H1 (cell line): ENCODE data around the gene OLFML2B. TPM values are rescaled to one million over a fixed set of nuclear protein-coding genes. Genes with fewer than 3 reads are reported as not detected.

Source experiments
- CTCF ChIA-PET: fragments of 300-600 bp; sonication (Branson Sonifier 250); formaldehyde crosslinking; loops from one replicate; lab custom pipeline; 2021; ENCODE audit not compliant: partially characterized antibody; lab: Charles Lee
- POLR2A ChIA-PET: fragments of 300-600 bp; sonication (Branson Sonifier 250); formaldehyde crosslinking; loops from one replicate; lab custom pipeline; 2021; ENCODE audit warnings: inconsistent platforms; ENCODE audit not compliant: partially characterized antibody; lab: Charles Lee
- DNase-seq, 2 experiments: peaks; one replicate each; pipeline versions ENCODE4 v3.0.0 to v3.0.0-alpha.2; 2010 to 2022; ENCODE audit warnings: low spot score in 2 of 2, low read depth in 1 of 2, mixed read lengths in 1 of 2
- FAIRE-seq: peaks from 2 replicates; lab custom pipeline; 2011; peaks lifted over from hg19 to GRCh38; lab: Jason Lieb, UNC
- H2AFZ ChIP-seq: 2 replicates; pipeline ENCODE4 v1.8.1; 2012; ENCODE audit warnings: low read length, inconsistent platforms
- H2AK5ac ChIP-seq: 2 replicates; pipeline ENCODE4 v1.6.1; 2013; ENCODE audit warnings: low read depth, low read length
- H2BK120ac ChIP-seq: replicated peaks from 2 replicates; pipeline ENCODE3; 2013; ENCODE audit warnings: low read depth, low read length, inconsistent platforms
- H2BK12ac ChIP-seq: 2 replicates; pipeline ENCODE4 v1.6.1; 2013; ENCODE audit warnings: low read depth, low read length
- H2BK15ac ChIP-seq: 2 replicates; pipeline ENCODE4 v1.6.1; 2013; ENCODE audit warnings: low read length
- H2BK20ac ChIP-seq: 2 replicates; pipeline ENCODE4 v1.6.1; 2013; ENCODE audit warnings: low read length
- H2BK5ac ChIP-seq: 2 replicates; pipeline ENCODE4 v1.6.1; 2013; ENCODE audit warnings: low read depth, low read length
- H3K14ac ChIP-seq: 2 replicates; pipeline ENCODE4 v1.6.1; 2013; ENCODE audit warnings: inconsistent platforms; ENCODE audit not compliant: insufficient read length
- H3K18ac ChIP-seq: 2 replicates; pipeline ENCODE4 v1.6.1; 2013; ENCODE audit warnings: low read length; ENCODE audit errors: extremely low read depth
- H3K23ac ChIP-seq: 2 replicates; pipeline ENCODE4 v1.6.1; 2013; ENCODE audit warnings: inconsistent platforms; ENCODE audit not compliant: insufficient read length
- H3K23me2 ChIP-seq: 2 replicates; pipeline ENCODE4 v1.6.1; 2013; ENCODE audit warnings: low read depth, low read length
- H3K27ac ChIP-seq: 2 replicates; pipeline ENCODE4 v1.6.1; 2011; ENCODE audit warnings: low read depth, low read length, inconsistent platforms
- H3K27me3 ChIP-seq, 4 experiments: replicated peaks in 1 of 4; 1 replicate in 1 of 4; 2 replicates in 3 of 4; pipeline versions ENCODE4 v1.6.1 to v1.8.1; 2011 to 2013; ENCODE audit warnings: low read length in 3 of 4, mild to moderate bottlenecking in 3 of 4, inconsistent platforms in 2 of 4, mixed read lengths in 2 of 4, moderate library complexity in 1 of 4; ENCODE audit not compliant: control insufficient read depth in 3 of 4, insufficient read depth in 3 of 4; ENCODE audit errors: extremely low read depth in 1 of 4
- H3K36me3 ChIP-seq, 4 experiments: 2 replicates each; pipeline versions ENCODE4 v1.6.1 to v1.8.1; 2011 to 2013; ENCODE audit warnings: mild to moderate bottlenecking in 4 of 4, low read length in 3 of 4, moderate library complexity in 2 of 4, control low read depth in 1 of 4, inconsistent platforms in 1 of 4; ENCODE audit not compliant: insufficient read depth in 4 of 4, control insufficient read depth in 2 of 4
- H3K4ac ChIP-seq: replicated peaks from 2 replicates; pipeline ENCODE3; 2013; ENCODE audit warnings: low read length, low read depth, mixed read lengths, inconsistent platforms; ENCODE audit not compliant: insufficient read length
- H3K4me1 ChIP-seq, 4 experiments: replicated peaks in 1 of 4; 1 replicate in 1 of 4; 2 replicates in 3 of 4; pipeline versions ENCODE4 v1.6.1 to v1.8.1; 2011 to 2013; ENCODE audit warnings: low read length in 3 of 4, inconsistent platforms in 2 of 4, mixed read lengths in 1 of 4; ENCODE audit not compliant: insufficient read depth in 4 of 4, control insufficient read depth in 3 of 4
- H3K4me2 ChIP-seq, 2 experiments: 2 replicates each; pipeline versions ENCODE4 v1.6.1 to v1.8.1; 2011 to 2013; ENCODE audit warnings: low read depth in 2 of 2, low read length in 2 of 2, control low read depth in 1 of 2, inconsistent platforms in 1 of 2, mild to moderate bottlenecking in 1 of 2; ENCODE audit not compliant: insufficient read depth in 1 of 2
- H3K4me3 ChIP-seq, 4 experiments: fragments of 200-600, 300-600 bp in 1 of 4; sonication (generic), shearing (Covaris generic), sonication (Bioruptor Twin) in 1 of 4; 2 replicates each; pipeline versions ENCODE4 v1.5.1 to v1.8.1; 2011 to 2016; ENCODE audit warnings: low read length in 4 of 4, low read depth in 3 of 4, control low read depth in 2 of 4, inconsistent platforms in 2 of 4, mild to moderate bottlenecking in 2 of 4, mixed read lengths in 1 of 4, moderate library complexity in 1 of 4; ENCODE audit not compliant: insufficient read depth in 2 of 4; ENCODE audit errors: extremely low read depth in 1 of 4
- H3K56ac ChIP-seq: replicated peaks from 2 replicates; pipeline ENCODE3; 2013; ENCODE audit warnings: low read depth, mild to moderate bottlenecking, mixed read lengths, low read length, inconsistent platforms; ENCODE audit not compliant: insufficient read length
- H3K79me1 ChIP-seq: 2 replicates; pipeline ENCODE4 v1.6.1; 2013; ENCODE audit warnings: low read depth, low read length, control low read depth
- H3K79me2 ChIP-seq, 2 experiments: 2 replicates each; pipeline versions ENCODE4 v1.6.1 to v1.8.1; 2012 to 2013; ENCODE audit warnings: low read length in 2 of 2, mild to moderate bottlenecking in 2 of 2, inconsistent platforms in 1 of 2; ENCODE audit not compliant: insufficient read depth in 2 of 2, control insufficient read depth in 1 of 2
- H3K9ac ChIP-seq, 4 experiments: replicated peaks in 1 of 4; 1 replicate in 1 of 4; 2 replicates in 3 of 4; pipeline versions ENCODE4 v1.6.1 to v1.8.1; 2011 to 2013; ENCODE audit warnings: low read depth in 3 of 4, low read length in 3 of 4, control low read depth in 2 of 4, mild to moderate bottlenecking in 2 of 4, moderate library complexity in 2 of 4, inconsistent platforms in 1 of 4; ENCODE audit errors: extremely low read depth in 1 of 4
- H3K9me3 ChIP-seq, 2 experiments: 2 replicates each; pipeline versions ENCODE4 v1.6.1 to v1.8.1; 2012 to 2013; ENCODE audit warnings: mild to moderate bottlenecking in 2 of 2, moderate library complexity in 2 of 2, control low read depth in 1 of 2, inconsistent platforms in 1 of 2, low read depth in 1 of 2, low read length in 1 of 2, mixed read lengths in 1 of 2; ENCODE audit not compliant: insufficient read depth in 2 of 2
- H4K20me1 ChIP-seq, 2 experiments: replicated peaks in 1 of 2; 2 replicates each; pipeline versions ENCODE3 to v1.8.1; 2011 to 2013; ENCODE audit warnings: inconsistent platforms in 2 of 2, low read length in 2 of 2, mild to moderate bottlenecking in 1 of 2; ENCODE audit not compliant: insufficient read depth in 2 of 2, control insufficient read depth in 1 of 2
- H4K5ac ChIP-seq: 2 replicates; pipeline ENCODE4 v1.6.1; 2013; ENCODE audit warnings: low read length, low read depth, mixed read lengths, inconsistent platforms; ENCODE audit not compliant: insufficient read length
- H4K8ac ChIP-seq: 2 replicates; pipeline ENCODE4 v1.8.0; 2013; ENCODE audit warnings: mild to moderate bottlenecking, moderate library complexity, low read length, inconsistent platforms; ENCODE audit not compliant: insufficient read depth; ENCODE audit errors: extremely low read depth
- H4K91ac ChIP-seq: replicated peaks from 2 replicates; pipeline ENCODE3; 2013; ENCODE audit warnings: low read length, mixed read lengths, inconsistent platforms; ENCODE audit not compliant: insufficient read length
- CBX8 ChIP-seq: fragments of 300-800, 300-1000 bp; sonication (generic); IDR thresholded peaks from 2 replicates; pipeline ENCODE4 v1.7.1; 2016; ENCODE audit warnings: low read depth, low read length, borderline replicate concordance
- CEBPB ChIP-seq: IDR thresholded peaks from 2 replicates; pipeline ENCODE4 v1.6.1; 2012; ENCODE audit warnings: low read depth, low read length
- CREB1 ChIP-seq: IDR thresholded peaks from 2 replicates; pipeline ENCODE4 v1.6.1; 2012; ENCODE audit warnings: inconsistent platforms
- EGR1 ChIP-seq: IDR thresholded peaks from 2 replicates; pipeline ENCODE4 v1.6.1; 2011; ENCODE audit warnings: low read depth, low read length, borderline replicate concordance
- GTF2F1 ChIP-seq: IDR thresholded peaks from 2 replicates; pipeline ENCODE4 v1.6.1; 2012; ENCODE audit warnings: low read depth, low read length, improper control_type of control experiment, borderline replicate concordance
- NANOG ChIP-seq: IDR thresholded peaks from 2 replicates; pipeline ENCODE4 v1.6.1; 2011; ENCODE audit warnings: low read length, low read depth, mild to moderate bottlenecking, inconsistent platforms; ENCODE audit not compliant: insufficient read depth, poor library complexity, severe bottlenecking
- POLR2A ChIP-seq, 2 experiments: IDR thresholded peaks; 1 replicate in 1 of 2; 2 replicates in 1 of 2; pipeline ENCODE4 v1.6.1; 2011; ENCODE audit warnings: low read depth in 2 of 2, low read length in 2 of 2, mild to moderate bottlenecking in 2 of 2; ENCODE audit errors: control extremely low read depth in 1 of 2
- RNF2 ChIP-seq: fragments of 200-900, 300-1000 bp; sonication (generic); IDR thresholded peaks from 2 replicates; pipeline ENCODE4 v1.7.1; 2016; ENCODE audit warnings: borderline replicate concordance, low read depth, mild to moderate bottlenecking, antibody characterized with exemption, low read length; ENCODE audit not compliant: poor library complexity, severe bottlenecking; ENCODE audit errors: missing control alignments
- SAP30 ChIP-seq: fragments of 300-600 bp; sonication (generic); IDR thresholded peaks from 2 replicates; pipeline ENCODE4 v1.7.1; 2012; ENCODE audit warnings: low read length, moderate library complexity, mild to moderate bottlenecking, inconsistent platforms; ENCODE audit not compliant: insufficient read depth, insufficient replicate concordance
- SIRT6 ChIP-seq: IDR thresholded peaks from one replicate; pipeline ENCODE4 v1.7.1; 2012; ENCODE audit warnings: low read length, inconsistent platforms
- TAF1 ChIP-seq: IDR thresholded peaks from 2 replicates; pipeline ENCODE4 v1.6.1; 2011; ENCODE audit warnings: mild to moderate bottlenecking, low read depth, low read length
- TAF7 ChIP-seq: optimal IDR thresholded peaks from 2 replicates; pipeline ENCODE3; 2011; ENCODE audit warnings: low read depth, mild to moderate bottlenecking, inconsistent platforms, low read length, moderate library complexity, borderline replicate concordance
- USF2 ChIP-seq: IDR thresholded peaks from 2 replicates; pipeline ENCODE4 v1.6.1; 2011; ENCODE audit warnings: low read length, improper control_type of control experiment
- YY1 ChIP-seq: IDR thresholded peaks from 2 replicates; pipeline ENCODE4 v1.6.1; 2011; ENCODE audit warnings: low read depth, mild to moderate bottlenecking, low read length
- WGBS, 2 experiments: shearing (Covaris generic) in 1 of 2; methylation state at CpG; one replicate each; pipeline versions ENCODE4 v1.1.6 to v1.1.7; 2013 to 2015; ENCODE audit warnings: low lambda C conversion rate in 2 of 2, mixed read lengths in 2 of 2, inconsistent platforms in 1 of 2, low coverage in 1 of 2, missing lambda C conversion rate in 1 of 2; ENCODE audit not compliant: insufficient replicate concordance in 2 of 2, insufficient coverage in 1 of 2, insufficient read length in 1 of 2; ENCODE audit errors: extremely low coverage in 1 of 2, missing lambda C conversion rate in 1 of 2; 5-methylcytosine and 5-hydroxymethylcytosine counted together
- polyA plus RNA-seq, 7 experiments: library from polyadenylated mRNA; depleted of rRNA in 3 of 7; stranded (reverse) in 5 of 7; unstranded in 2 of 7; fragments of >200 nt in 5 of 7; fragments of 200-250 nt in 2 of 7; gene quantifications; 1 replicate in 5 of 7; 2 replicates in 1 of 7; 4 replicates in 1 of 7; pipeline versions ENCODE4 v1.2.1 to v1.2.3, GENCODE V29; 2011 to 2013; ENCODE audit warnings: missing spikeins in 2 of 7, mixed read lengths in 2 of 7
- total RNA-seq: library from RNA; stranded (reverse); fragmentation: NEBNext Ultra II Directional; extraction: Animal tissue kit (Norgen Biotek cat#: 25700); gene quantifications from 2 replicates; pipeline ENCODE4 v1.2.1, GENCODE V29; 2021

The OLFML2B gene
- total and polyA plus RNA-seq, 2 of the 8 experiments (the other 6 are each of a cell fraction or from before 2014, with no cell fraction given) = 6.5 to 10.4 TPM

GRCh38 chr1:162019006-162019405, 4.7 kb downstream of the OLFML2B start:
- Histone ChIP-seq H2BK5ac (no peak overlapping the region), H3K23me2 (peaks cover 7% of the 10 kb centered on the region), H3K4ac (no peak overlapping the region), H3K4me3 (no peak overlapping the region), H3K9me3 (no peaks in the 10 kb centered on the region), H3K23ac (no peak overlapping the region), H2BK15ac (no peak overlapping the region), H2BK20ac (no peak overlapping the region), H3K9ac (no peak overlapping the region), H2AFZ (no peak overlapping the region), H4K5ac (no peak overlapping the region), H3K4me1 (peaks cover 7 to 16% (median 10%) of the 10 kb centered on the region in 4 experiments), H3K14ac (no peak overlapping the region), H3K18ac (no peak overlapping the region), H2AK5ac (no peak overlapping the region), H3K79me2 (no peaks in the 10 kb centered on the region), H2BK12ac (no peak overlapping the region), H2BK120ac (no peak overlapping the region), H3K79me1 (no peaks in the 10 kb centered on the region), H3K56ac (no peak overlapping the region), H4K91ac (no peak overlapping the region), H3K27ac (no peak overlapping the region), H4K8ac (no peak overlapping the region), H4K20me1 (peaks cover 0 to 3% of the 10 kb centered on the region in 2 experiments), H3K4me2 (no peak overlapping the region), H3K27me3 (peaks cover 0 to 15% (median 10%) of the 10 kb centered on the region in 4 experiments; a peak in 5 of 7 replicates), H3K36me3 (no peaks in the 10 kb centered on the region)
- POLR2A ChIA-PET = no interaction called here
- CTCF ChIA-PET = interaction anchor here (0.8 to 1.4 kb wide), 3 partner anchors 18 to 46 kb away, joined by 3 to 4 read pairs (median 4); no protein-coding TSS in a partner anchor
- no peak for FAIRE-seq
- 95% methylated on average over 4 of the region's 4 CpGs; no CpG with 5 or more reads in 1 of the 2 experiments for WGBS, 2 experiments
- no peak for DNase-seq
- TF ChIP-seq TAF1 = no peak
- TF ChIP-seq NANOG = no peak
- no peak for TF ChIP-seq POLR2A (IDR thresholded peaks at IDR 0.05; ENCODE audit: control extremely low read depth in 1 of 2, low read depth in 2 of 2, low read length in 2 of 2)
- no peak for TF ChIP-seq YY1
- TF ChIP-seq EGR1 = no peak
- TF ChIP-seq TAF7 = no peak
- TF ChIP-seq USF2 = no peak
- TF ChIP-seq CBX8 = no peak
- TF ChIP-seq RNF2 = no peak
- TF ChIP-seq CREB1 = no peak
- no peak for TF ChIP-seq CEBPB
- no peak for TF ChIP-seq SIRT6
- no peak for TF ChIP-seq SAP30
- TF ChIP-seq GTF2F1 = no peak
